ENCODE measurements around the gene IL13RA1. TPM values are rescaled to one million over a fixed set of nuclear protein-coding genes. Genes with fewer than 3 reads are reported as not detected.

IL13RA1 gene
- total and polyA plus RNA-seq, 12 donors: 8.6 to 38.4 (median 13.1) TPM

DNA sequence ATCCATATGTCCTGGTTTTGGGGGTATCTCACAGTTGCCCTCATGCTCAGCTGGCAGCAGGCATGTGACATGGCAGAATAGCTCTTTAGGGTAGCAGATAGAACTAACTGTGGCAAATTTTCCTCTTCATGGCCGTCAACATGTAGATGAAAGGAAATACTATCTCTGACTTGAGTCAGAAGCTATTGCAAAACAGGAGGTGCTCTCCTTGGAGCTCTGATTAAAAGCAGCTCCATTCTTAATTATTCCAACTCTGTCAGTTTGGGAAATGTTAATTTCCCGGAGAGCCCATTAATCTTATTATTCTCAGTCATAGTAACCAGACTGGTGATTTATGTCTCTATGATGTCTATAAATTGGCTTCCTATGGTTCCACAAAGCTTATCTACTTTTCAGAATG lies 18.2 kb downstream of the IL13RA1 start:
- intact Hi-C loops (cut with DNase I): no loop called here
- H3K9me3 ChIP-seq: no peaks in the 10 kb centered on the region
- H3K36me3 ChIP-seq: peaks cover 0 to 34% (median 0%) of the 10 kb centered on the region in 9 donors
- WGBS, 2 donors: 78 to 89% methylated on average over 2 of the region's 2 CpGs
- DNase-seq: no peak
- ATAC-seq: no peak
- no peak overlapping the region for H3K4me3 ChIP-seq
- TF ChIP-seq, protein P1, sequence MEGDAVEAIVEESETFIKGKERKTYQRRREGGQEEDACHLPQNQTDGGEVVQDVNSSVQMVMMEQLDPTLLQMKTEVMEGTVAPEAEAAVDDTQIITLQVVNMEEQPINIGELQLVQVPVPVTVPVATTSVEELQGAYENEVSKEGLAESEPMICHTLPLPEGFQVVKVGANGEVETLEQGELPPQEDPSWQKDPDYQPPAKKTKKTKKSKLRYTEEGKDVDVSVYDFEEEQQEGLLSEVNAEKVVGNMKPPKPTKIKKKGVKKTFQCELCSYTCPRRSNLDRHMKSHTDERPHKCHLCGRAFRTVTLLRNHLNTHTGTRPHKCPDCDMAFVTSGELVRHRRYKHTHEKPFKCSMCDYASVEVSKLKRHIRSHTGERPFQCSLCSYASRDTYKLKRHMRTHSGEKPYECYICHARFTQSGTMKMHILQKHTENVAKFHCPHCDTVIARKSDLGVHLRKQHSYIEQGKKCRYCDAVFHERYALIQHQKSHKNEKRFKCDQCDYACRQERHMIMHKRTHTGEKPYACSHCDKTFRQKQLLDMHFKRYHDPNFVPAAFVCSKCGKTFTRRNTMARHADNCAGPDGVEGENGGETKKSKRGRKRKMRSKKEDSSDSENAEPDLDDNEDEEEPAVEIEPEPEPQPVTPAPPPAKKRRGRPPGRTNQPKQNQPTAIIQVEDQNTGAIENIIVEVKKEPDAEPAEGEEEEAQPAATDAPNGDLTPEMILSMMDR (IDR thresholded peaks at IDR 0.05): no peak
- H3K4me1 ChIP-seq: peaks cover 0 to 4% (median 0%) of the 10 kb centered on the region in 9 donors
- peaks cover 0 to 21% (median 0%) of the 10 kb centered on the region in 7 donors for H3K27me3 ChIP-seq
- no peak overlapping the region for H3K27ac ChIP-seq

DNA sequence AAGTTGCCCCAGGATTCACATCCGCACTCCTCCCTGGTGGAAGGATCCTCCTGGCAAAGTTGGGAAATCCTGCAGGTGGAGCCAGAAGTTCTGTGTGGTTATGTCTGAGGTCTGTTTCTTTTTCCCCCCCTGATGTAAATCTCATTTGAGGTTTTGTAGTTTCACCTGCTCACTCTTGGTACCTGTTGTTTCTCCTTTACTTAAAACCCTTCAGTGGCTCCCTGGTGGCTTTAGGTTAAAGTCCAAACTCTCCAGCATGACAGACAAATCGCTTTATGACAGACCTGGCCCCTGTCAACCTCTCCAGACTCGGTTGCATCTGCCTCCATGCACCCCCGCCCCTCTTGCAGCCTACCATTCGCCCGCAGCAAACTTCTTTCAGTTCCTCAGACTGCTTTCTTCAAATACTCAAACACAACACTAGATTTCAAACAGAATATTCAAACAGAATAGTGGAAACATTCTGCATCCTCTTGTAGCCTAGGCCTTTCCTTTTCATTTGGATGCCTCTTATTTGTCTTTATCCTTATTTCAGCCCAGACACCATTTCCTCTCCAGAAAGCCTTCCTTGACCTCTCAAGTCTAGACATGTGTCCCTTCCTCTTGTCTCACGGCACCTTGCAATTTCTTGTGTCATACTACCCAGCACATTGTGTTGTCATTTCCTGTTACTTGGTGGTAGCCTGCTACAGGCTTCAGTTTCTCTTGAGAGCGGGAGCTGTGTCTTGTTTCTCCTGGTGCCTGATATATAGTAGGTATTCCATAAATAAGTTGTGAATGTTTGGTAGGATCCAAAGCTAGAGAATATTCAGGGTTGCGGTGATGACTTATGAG lies 24.8 kb downstream of the IL13RA1 start:
- peaks cover 0 to 27% (median 0%) of the 10 kb centered on the region in 9 donors for H3K36me3 ChIP-seq
- intact Hi-C loops (cut with DNase I): no loop called here
- peaks cover 0 to 9% (median 0%) of the 10 kb centered on the region in 7 donors for H3K27me3 ChIP-seq
- TF ChIP-seq, protein P1 (IDR thresholded peaks at IDR 0.05): no peak
- ATAC-seq (no peak), DNase-seq (no peak)
- H3K4me1 ChIP-seq: peaks cover 0 to 24% (median 0%) of the 10 kb centered on the region in 9 donors
- 90 to 93% methylated on average over 9 of the region's 9 CpGs for WGBS, 2 donors
- peak overlapping the region in 1 of 10 donors; percentile 58 for H3K27ac ChIP-seq
- no peak overlapping the region for H3K4me3 ChIP-seq
- H3K9me3 ChIP-seq: no peaks in the 10 kb centered on the region

DNA sequence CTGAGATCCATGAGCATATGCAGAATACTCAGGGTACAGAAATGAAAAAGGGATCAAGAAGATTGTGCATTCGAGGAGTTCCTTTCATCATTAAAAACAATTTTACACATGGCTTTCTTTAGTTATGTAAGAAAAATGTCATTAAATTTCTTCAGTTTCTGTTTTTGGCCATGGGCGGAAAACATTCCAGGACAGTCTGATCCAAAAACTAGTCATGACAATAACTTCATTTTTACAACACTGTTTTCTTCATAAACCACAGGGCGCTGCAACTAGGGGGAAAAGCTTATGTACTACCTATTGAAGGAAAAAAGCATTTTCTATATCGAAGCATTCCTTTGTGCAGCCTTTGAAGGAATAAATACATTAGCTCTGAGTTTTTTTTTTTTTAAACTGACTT lies 28.2 kb downstream of the IL13RA1 start:
- H3K4me3 ChIP-seq: no peak overlapping the region
- ATAC-seq: peak in 1 of 8 donors; percentile 46
- H3K9me3 ChIP-seq: no peaks in the 10 kb centered on the region
- TF ChIP-seq, protein P1 (IDR thresholded peaks at IDR 0.05): no peak
- 78 to 83% methylated on average over 4 of the region's 4 CpGs for WGBS, 2 donors
- H3K36me3 ChIP-seq: peaks cover 0 to 33% (median 0%) of the 10 kb centered on the region in 9 donors
- intact Hi-C loops (cut with DNase I): no loop called here
- H3K4me1 ChIP-seq: peaks cover 0 to 24% (median 0%) of the 10 kb centered on the region in 9 donors
- H3K27me3 ChIP-seq: peaks cover 0 to 8% (median 0%) of the 10 kb centered on the region in 7 donors
- H3K27ac ChIP-seq: no peak overlapping the region
- no peak for DNase-seq

DNA sequence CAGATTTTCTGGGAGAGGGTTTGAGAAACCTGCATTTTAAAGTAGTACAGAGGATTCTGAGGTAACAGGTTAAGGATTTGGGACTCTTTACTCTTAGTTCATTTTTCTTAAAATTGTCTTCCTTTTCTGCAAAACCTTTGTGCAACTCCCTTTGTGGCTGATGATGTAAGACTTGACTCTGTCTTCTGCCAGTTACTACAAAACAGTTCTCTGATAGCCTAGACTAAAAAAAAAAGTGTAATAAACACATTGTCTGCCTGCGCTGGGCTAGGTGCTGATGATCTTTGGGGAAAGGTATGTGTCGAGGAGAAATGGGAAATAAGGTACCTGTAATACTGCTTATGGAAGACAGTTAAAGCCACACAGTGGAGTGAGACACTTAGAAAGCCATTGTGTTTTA lies 28.7 kb downstream of the IL13RA1 start:
- peaks cover 0 to 35% (median 0%) of the 10 kb centered on the region in 9 donors for H3K36me3 ChIP-seq
- H3K27me3 ChIP-seq: peaks cover 0 to 8% (median 0%) of the 10 kb centered on the region in 7 donors
- WGBS, 2 donors: 81 to 92% methylated on average over 2 of the region's 2 CpGs
- H3K4me1 ChIP-seq: peaks cover 0 to 24% (median 0%) of the 10 kb centered on the region in 9 donors
- H3K27ac ChIP-seq: no peak overlapping the region
- ATAC-seq (peak in 1 of 8 donors; percentile 41), DNase-seq (no peak)
- intact Hi-C loops (cut with DNase I): no loop called here
- TF ChIP-seq, protein P1 (IDR thresholded peaks at IDR 0.05): no peak
- H3K4me3 ChIP-seq: no peak overlapping the region
- no peaks in the 10 kb centered on the region for H3K9me3 ChIP-seq
